ENCODE results near the gene IRS2.
"Not testable (repeated sequence)": the region's sequence is repeated elsewhere in the genome, so short reads cannot be mapped to it uniquely, and the experiment has no call there.

IRS2 gene

GRCh38 chr13:109741966-109742365 lies 44.4 kb downstream of the IRS2 start:
- no peak overlapping the region for H3K4me3 ChIP-seq (ENCODE audit: low read depth, low read length)
- no peak for DNase-seq (ENCODE audit: low read depth)

GRCh38 chr13:109740721-109741120 lies 45.7 kb downstream of the IRS2 start:
- H3K4me3 ChIP-seq (ENCODE audit: low read depth, low read length): no peak overlapping the region
- DNase-seq (ENCODE audit: low read depth): no peak

GRCh38 chr13:109740121-109740520 lies 46.3 kb downstream of the IRS2 start:
- no peak overlapping the region for H3K4me3 ChIP-seq (ENCODE audit: low read depth, low read length)
- no peak for DNase-seq (ENCODE audit: low read depth)

- no peak overlapping the region for H3K4me3 ChIP-seq (ENCODE audit: low read depth, low read length)
- no peak for DNase-seq (ENCODE audit: low read depth)
These were observed 48.1 kb downstream of the IRS2 start for GRCh38 chr13:109738298-109738746.

- no peak overlapping the region for H3K4me3 ChIP-seq (ENCODE audit: low read depth, low read length)
- peak; percentile 38 for DNase-seq (ENCODE audit: low read depth)
These were observed 48.8 kb downstream of the IRS2 start for GRCh38 chr13:109737606-109738005.

- no peak for DNase-seq (ENCODE audit: low read depth)
These were observed 49.3 kb downstream of the IRS2 start for GRCh38 chr13:109737046-109737573.

GRCh38 chr13:109735436-109735966 lies 50.9 kb downstream of the IRS2 start:
- DNase-seq (ENCODE audit: low read depth): no peak
- H3K4me3 ChIP-seq (ENCODE audit: low read depth, low read length): no peak overlapping the region

More at GRCh38 chr13:109737046-109737573, 49.3 kb downstream of the IRS2 start:
- no peak overlapping the region for H3K4me3 ChIP-seq (ENCODE audit: low read depth, low read length)

GRCh38 chr13:109734002-109734785 lies 52.2 kb downstream of the IRS2 start:
- H3K4me3 ChIP-seq (ENCODE audit: low read depth, low read length): no peak overlapping the region
- no peak for DNase-seq (ENCODE audit: low read depth)

- no peak overlapping the region for H3K4me3 ChIP-seq (ENCODE audit: low read depth, low read length)
- no peak for DNase-seq (ENCODE audit: low read depth)
These were observed 52.8 kb downstream of the IRS2 start for GRCh38 chr13:109733550-109733949.

- DNase-seq (ENCODE audit: low read depth); H3K4me3 ChIP-seq (ENCODE audit: low read depth, low read length): not testable (repeated sequence)
These were observed 53.8 kb downstream of the IRS2 start for GRCh38 chr13:109732470-109733170.

GRCh38 chr13:109730812-109731335 lies 55.5 kb downstream of the IRS2 start:
- DNase-seq (ENCODE audit: low read depth): peak; percentile 27
- H3K4me3 ChIP-seq (ENCODE audit: low read depth, low read length): no peak overlapping the region

GRCh38 chr13:109728791-109729731 lies 57.3 kb downstream of the IRS2 start:
- no peak overlapping the region for H3K4me3 ChIP-seq (ENCODE audit: low read depth, low read length)
- DNase-seq (ENCODE audit: low read depth): no peak

GRCh38 chr13:109728061-109728460 lies 58.3 kb downstream of the IRS2 start:
- H3K4me3 ChIP-seq (ENCODE audit: low read depth, low read length): no peak overlapping the region
- DNase-seq (ENCODE audit: low read depth): no peak

GRCh38 chr13:109727251-109727650 lies 59.1 kb downstream of the IRS2 start:
- no peak for DNase-seq (ENCODE audit: low read depth)
- H3K4me3 ChIP-seq (ENCODE audit: low read depth, low read length): no peak overlapping the region

- no peak for DNase-seq (ENCODE audit: low read depth)
- no peak overlapping the region for H3K4me3 ChIP-seq (ENCODE audit: low read depth, low read length)
These were observed 60.3 kb downstream of the IRS2 start for GRCh38 chr13:109725995-109726637.

GRCh38 chr13:109725297-109725696 lies 61.1 kb downstream of the IRS2 start:
- H3K4me3 ChIP-seq (ENCODE audit: low read depth, low read length): no peak overlapping the region
- DNase-seq (ENCODE audit: low read depth): no peak

- no peak for DNase-seq (ENCODE audit: low read depth)
- H3K4me3 ChIP-seq (ENCODE audit: low read depth, low read length): no peak overlapping the region
These were observed 61.8 kb downstream of the IRS2 start for GRCh38 chr13:109724603-109725002.

GRCh38 chr13:109723046-109723445 lies 63.3 kb downstream of the IRS2 start:
- DNase-seq (ENCODE audit: low read depth): no peak
- H3K4me3 ChIP-seq (ENCODE audit: low read depth, low read length): no peak overlapping the region

- no peak for DNase-seq (ENCODE audit: low read depth)
- H3K4me3 ChIP-seq (ENCODE audit: low read depth, low read length): no peak overlapping the region
These were observed 64.3 kb downstream of the IRS2 start for GRCh38 chr13:109722068-109722467.

All from skeletal muscle cell (primary cell).